Measurements from ENCODE around the gene TPO. TPM values are rescaled to one million over a fixed set of nuclear protein-coding genes. Genes with fewer than 3 reads are reported as not detected.
"Not testable (repeated sequence)": the region's sequence is repeated elsewhere in the genome, so short reads cannot be mapped to it uniquely, and the experiment has no call there.

Gene TPO
- total RNA-seq, 2 donors from 2014 or later = not detected

DNA sequence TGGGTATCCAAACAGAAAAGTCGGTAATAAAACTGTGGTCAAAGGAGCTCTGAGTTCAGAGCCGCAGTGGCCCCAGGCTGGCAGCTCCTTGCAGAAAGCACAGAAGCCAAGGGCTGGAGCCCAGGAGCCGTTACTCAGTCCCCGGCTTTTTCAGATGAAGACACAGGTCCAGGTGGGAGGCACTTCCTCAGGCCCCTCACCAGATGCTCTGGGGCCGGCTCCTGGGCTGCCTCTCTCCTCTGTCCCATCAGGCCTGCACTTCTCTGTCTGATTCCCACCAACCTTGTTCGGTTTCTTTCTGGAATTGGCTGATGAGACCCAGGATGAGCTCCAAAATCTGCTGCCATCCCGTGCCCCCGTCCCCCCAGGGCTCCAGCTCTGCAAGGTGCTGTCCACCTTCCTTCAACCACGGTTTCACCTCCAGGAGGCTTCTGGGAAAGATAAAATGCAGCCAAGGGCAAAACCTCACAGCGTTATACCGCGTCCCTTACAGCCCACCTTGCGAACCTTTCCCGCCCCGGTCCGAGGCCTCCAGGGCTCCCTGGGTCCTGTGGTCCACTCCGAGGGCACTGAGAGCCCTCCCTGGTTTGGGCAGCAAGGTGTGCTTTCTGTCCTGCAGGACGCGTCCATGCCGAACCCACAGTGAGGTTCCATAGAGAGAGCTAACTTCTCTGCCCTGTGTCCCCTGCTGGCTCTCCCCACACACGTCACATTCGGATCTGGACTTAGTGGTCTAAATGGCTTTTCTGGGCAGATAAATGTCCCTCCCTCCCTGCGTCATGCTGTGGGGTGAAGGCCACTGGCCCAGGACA lies 102.9 kb downstream of the TPO start:
- Mint-ChIP-seq H3K36me3 (ENCODE audit: low read depth) (no peaks in the 10 kb centered on the region), H3K27me3 (ENCODE audit: insufficient read depth) (no peaks in the 10 kb centered on the region), H3K4me3 (no peak overlapping the region), H3K9me3 (no peaks in the 10 kb centered on the region), H3K4me1 (peaks cover 2% of the 10 kb centered on the region), H3K27ac (no peak overlapping the region)
- no peak overlapping the region for H3K9ac ChIP-seq (ENCODE audit: extremely low read depth, low read length, poor library complexity, severe bottlenecking)
- TF ChIP-seq, protein P1, sequence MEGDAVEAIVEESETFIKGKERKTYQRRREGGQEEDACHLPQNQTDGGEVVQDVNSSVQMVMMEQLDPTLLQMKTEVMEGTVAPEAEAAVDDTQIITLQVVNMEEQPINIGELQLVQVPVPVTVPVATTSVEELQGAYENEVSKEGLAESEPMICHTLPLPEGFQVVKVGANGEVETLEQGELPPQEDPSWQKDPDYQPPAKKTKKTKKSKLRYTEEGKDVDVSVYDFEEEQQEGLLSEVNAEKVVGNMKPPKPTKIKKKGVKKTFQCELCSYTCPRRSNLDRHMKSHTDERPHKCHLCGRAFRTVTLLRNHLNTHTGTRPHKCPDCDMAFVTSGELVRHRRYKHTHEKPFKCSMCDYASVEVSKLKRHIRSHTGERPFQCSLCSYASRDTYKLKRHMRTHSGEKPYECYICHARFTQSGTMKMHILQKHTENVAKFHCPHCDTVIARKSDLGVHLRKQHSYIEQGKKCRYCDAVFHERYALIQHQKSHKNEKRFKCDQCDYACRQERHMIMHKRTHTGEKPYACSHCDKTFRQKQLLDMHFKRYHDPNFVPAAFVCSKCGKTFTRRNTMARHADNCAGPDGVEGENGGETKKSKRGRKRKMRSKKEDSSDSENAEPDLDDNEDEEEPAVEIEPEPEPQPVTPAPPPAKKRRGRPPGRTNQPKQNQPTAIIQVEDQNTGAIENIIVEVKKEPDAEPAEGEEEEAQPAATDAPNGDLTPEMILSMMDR (conservative IDR thresholded peaks at IDR 0.05) = no peak
- DNase-seq = no peak
- H3K27me3 ChIP-seq (ENCODE audit: control insufficient read depth, insufficient read depth, low read length, poor library complexity, severe bottlenecking) = no peaks in the 10 kb centered on the region
- WGBS, 2 experiments (ENCODE audit: insufficient coverage in 1 of 2, insufficient read length in 1 of 2) = 93% methylated on average over 16 to 23 of the region's 23 CpGs
- no peaks in the 10 kb centered on the region for H3K4me1 ChIP-seq (ENCODE audit: control insufficient read depth, insufficient read depth, low read length)
- H3K9me3 ChIP-seq (ENCODE audit: control insufficient read depth, low read length) = no peaks in the 10 kb centered on the region
- no peak overlapping the region for H3K27ac ChIP-seq (ENCODE audit: low read depth, low read length)
- H3K36me3 ChIP-seq (ENCODE audit: control insufficient read depth, insufficient read depth, low read length) = no peaks in the 10 kb centered on the region
- no peak overlapping the region for H3K4me3 ChIP-seq (ENCODE audit: low read length)

DNA sequence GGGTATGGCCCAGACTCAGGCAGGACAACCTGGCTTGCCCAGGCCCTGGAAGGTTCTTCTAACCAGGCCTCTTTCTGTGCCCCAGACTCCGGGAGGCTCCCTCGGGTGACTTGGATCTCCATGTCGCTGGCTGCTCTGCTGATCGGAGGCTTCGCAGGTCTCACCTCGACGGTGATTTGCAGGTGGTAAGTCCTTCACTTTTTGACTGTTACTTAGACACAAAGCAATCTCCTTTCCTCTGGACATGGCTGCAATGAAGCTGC lies 103.5 kb downstream of the TPO start:
- 95% methylated on average over 7 of the region's 7 CpGs for WGBS, 2 experiments (ENCODE audit: insufficient coverage in 1 of 2, insufficient read length in 1 of 2)
- Mint-ChIP-seq H3K4me3 (no peak overlapping the region), H3K9me3 (no peaks in the 10 kb centered on the region), H3K36me3 (ENCODE audit: low read depth) (no peaks in the 10 kb centered on the region), H3K4me1 (peaks cover 2% of the 10 kb centered on the region), H3K27me3 (ENCODE audit: insufficient read depth) (no peaks in the 10 kb centered on the region), H3K27ac (no peak overlapping the region)
- TF ChIP-seq, protein P1 (conservative IDR thresholded peaks at IDR 0.05) = no peak
- H3K9me3 ChIP-seq (ENCODE audit: control insufficient read depth, low read length) = no peaks in the 10 kb centered on the region
- H3K4me1 ChIP-seq (ENCODE audit: control insufficient read depth, insufficient read depth, low read length) = no peaks in the 10 kb centered on the region
- H3K27me3 ChIP-seq (ENCODE audit: control insufficient read depth, insufficient read depth, low read length, poor library complexity, severe bottlenecking) = no peaks in the 10 kb centered on the region
- H3K9ac ChIP-seq (ENCODE audit: extremely low read depth, low read length, poor library complexity, severe bottlenecking) = no peak overlapping the region
- no peak overlapping the region for H3K4me3 ChIP-seq (ENCODE audit: low read length)
- no peak for DNase-seq
- no peaks in the 10 kb centered on the region for H3K36me3 ChIP-seq (ENCODE audit: control insufficient read depth, insufficient read depth, low read length)
- H3K27ac ChIP-seq (ENCODE audit: low read depth, low read length) = no peak overlapping the region

DNA sequence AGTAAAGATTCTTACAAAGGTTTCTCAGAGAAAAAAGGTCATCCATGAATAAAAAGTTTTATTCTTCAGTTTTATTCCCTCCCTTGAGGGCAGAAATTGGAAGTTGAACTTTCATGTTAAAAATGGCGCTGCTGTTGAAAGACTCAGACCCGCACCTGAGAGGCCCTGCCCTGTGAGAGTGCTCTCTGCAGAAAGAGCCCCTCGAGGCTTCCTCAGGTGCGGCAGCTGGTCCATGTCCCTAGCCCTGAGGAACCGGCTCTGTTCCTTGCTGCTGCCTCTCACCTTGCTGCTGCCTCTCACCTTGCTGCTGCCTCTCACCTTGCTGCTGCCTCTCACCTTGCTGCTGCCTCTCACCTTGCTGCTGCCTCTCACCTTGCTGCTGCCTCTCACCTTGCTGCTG lies 104.0 kb downstream of the TPO start:
- H3K36me3 ChIP-seq (ENCODE audit: control insufficient read depth, insufficient read depth, low read length); H3K9me3 ChIP-seq (ENCODE audit: control insufficient read depth, low read length); H3K27ac Mint-ChIP-seq; H3K4me1 Mint-ChIP-seq; H3K9ac ChIP-seq (ENCODE audit: extremely low read depth, low read length, poor library complexity, severe bottlenecking); H3K27ac ChIP-seq (ENCODE audit: low read depth, low read length); H3K4me3 ChIP-seq (ENCODE audit: low read length); H3K4me3 Mint-ChIP-seq; H3K27me3 Mint-ChIP-seq (ENCODE audit: insufficient read depth); H3K36me3 Mint-ChIP-seq (ENCODE audit: low read depth); H3K27me3 ChIP-seq (ENCODE audit: control insufficient read depth, insufficient read depth, low read length, poor library complexity, severe bottlenecking); DNase-seq; H3K4me1 ChIP-seq (ENCODE audit: control insufficient read depth, insufficient read depth, low read length); H3K9me3 Mint-ChIP-seq: not testable (repeated sequence)
- 91 to 97% methylated on average over 5 of the region's 5 CpGs for WGBS, 2 experiments (ENCODE audit: insufficient coverage in 1 of 2, insufficient read length in 1 of 2)

DNA sequence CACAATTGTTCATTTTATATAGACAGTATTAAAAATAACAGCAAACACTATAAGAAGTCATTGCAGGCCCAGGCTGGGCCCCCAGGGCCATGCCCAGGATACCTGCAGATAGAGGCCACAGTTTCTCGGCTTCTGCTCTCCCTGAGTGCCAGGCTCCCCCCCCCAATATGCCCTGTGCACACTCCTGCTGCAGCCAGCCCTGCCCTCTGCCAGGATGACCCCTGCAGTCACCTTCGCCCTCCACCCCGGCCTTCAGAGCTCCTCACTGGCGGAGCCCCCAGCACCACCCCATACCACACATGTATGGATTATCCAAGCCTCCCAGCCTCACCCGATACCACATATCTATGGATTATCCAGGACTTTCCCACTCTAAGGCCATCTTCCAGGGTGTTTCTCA lies 104.5 kb downstream of the TPO start:
- TF ChIP-seq, protein P1 (conservative IDR thresholded peaks at IDR 0.05) = no peak
- Mint-ChIP-seq H3K4me1 (peaks cover 2% of the 10 kb centered on the region), H3K9me3 (no peaks in the 10 kb centered on the region)

More for the DNA sequence above, 104.5 kb downstream of the TPO start:
- H3K4me3 ChIP-seq (ENCODE audit: low read length) = no peak overlapping the region
- no peaks in the 10 kb centered on the region for H3K27me3 ChIP-seq (ENCODE audit: control insufficient read depth, insufficient read depth, low read length, poor library complexity, severe bottlenecking)
- H3K36me3 Mint-ChIP-seq (ENCODE audit: low read depth) = no peaks in the 10 kb centered on the region
- H3K4me3 Mint-ChIP-seq = no peak overlapping the region
- no peak overlapping the region for H3K27ac ChIP-seq (ENCODE audit: low read depth, low read length)
- no peaks in the 10 kb centered on the region for H3K9me3 ChIP-seq (ENCODE audit: control insufficient read depth, low read length)
- H3K4me1 ChIP-seq (ENCODE audit: control insufficient read depth, insufficient read depth, low read length) = no peaks in the 10 kb centered on the region
- DNase-seq = no peak
- no peaks in the 10 kb centered on the region for H3K27me3 Mint-ChIP-seq (ENCODE audit: insufficient read depth)
- H3K36me3 ChIP-seq (ENCODE audit: control insufficient read depth, insufficient read depth, low read length) = no peaks in the 10 kb centered on the region
- H3K9ac ChIP-seq (ENCODE audit: extremely low read depth, low read length, poor library complexity, severe bottlenecking) = no peak overlapping the region
- WGBS, 2 experiments (ENCODE audit: insufficient coverage in 1 of 2, insufficient read length in 1 of 2) = 88 to 97% methylated on average over 4 to 5 of the region's 5 CpGs
- H3K27ac Mint-ChIP-seq = no peak overlapping the region
